PC-9 (cell line): ENCODE results near the gene GATA6.

ENCODE experiments used
- EZH2 ChIP-seq: fragments of 200-600 bp; sonication (generic); IDR thresholded peaks from 2 replicates; pipeline ENCODE4 v1.8.0; 2017; ENCODE audit warnings: antibody characterized with exemption, low read depth
- TF ChIP-seq, protein P1 (sequence below): fragments of 200-600 bp; sonication (generic); conservative IDR thresholded peaks from 2 replicates; pipeline ENCODE4 v1.6.1; 2017; ENCODE audit warnings: mixed run types, antibody characterized with exemption, mild to moderate bottlenecking, moderate library complexity

DNA sequence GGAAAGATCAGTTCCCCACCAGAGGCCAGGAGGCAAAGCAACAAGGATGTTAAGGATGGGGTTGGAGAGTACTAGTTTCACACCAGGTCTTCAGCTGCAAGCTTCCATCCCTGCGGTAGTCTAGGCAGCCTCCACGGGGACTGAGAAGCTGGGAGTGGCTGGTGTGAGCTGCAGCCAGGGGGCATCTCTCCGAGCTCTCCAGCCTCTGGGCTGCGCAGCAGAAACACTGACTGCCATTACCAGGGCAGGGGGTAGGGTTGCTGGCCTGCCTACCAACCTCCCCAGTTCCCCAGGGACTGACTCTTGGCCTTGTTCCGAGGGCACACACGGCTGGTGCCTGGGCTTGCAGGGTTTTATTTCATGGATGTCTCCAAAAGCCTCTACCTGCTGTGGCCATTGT, 15.9 kb downstream of the GATA6 start:
- TF ChIP-seq, protein P1, sequence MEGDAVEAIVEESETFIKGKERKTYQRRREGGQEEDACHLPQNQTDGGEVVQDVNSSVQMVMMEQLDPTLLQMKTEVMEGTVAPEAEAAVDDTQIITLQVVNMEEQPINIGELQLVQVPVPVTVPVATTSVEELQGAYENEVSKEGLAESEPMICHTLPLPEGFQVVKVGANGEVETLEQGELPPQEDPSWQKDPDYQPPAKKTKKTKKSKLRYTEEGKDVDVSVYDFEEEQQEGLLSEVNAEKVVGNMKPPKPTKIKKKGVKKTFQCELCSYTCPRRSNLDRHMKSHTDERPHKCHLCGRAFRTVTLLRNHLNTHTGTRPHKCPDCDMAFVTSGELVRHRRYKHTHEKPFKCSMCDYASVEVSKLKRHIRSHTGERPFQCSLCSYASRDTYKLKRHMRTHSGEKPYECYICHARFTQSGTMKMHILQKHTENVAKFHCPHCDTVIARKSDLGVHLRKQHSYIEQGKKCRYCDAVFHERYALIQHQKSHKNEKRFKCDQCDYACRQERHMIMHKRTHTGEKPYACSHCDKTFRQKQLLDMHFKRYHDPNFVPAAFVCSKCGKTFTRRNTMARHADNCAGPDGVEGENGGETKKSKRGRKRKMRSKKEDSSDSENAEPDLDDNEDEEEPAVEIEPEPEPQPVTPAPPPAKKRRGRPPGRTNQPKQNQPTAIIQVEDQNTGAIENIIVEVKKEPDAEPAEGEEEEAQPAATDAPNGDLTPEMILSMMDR: no peak
- TF ChIP-seq EZH2: no peak
